ENCODE results near the gene SLC39A9. TPM values are rescaled to one million over a fixed set of nuclear protein-coding genes. Genes with fewer than 3 reads are reported as not detected.

The SLC39A9 gene
- polyA plus RNA-seq, 2 of the 4 experiments (the other 2 are of a cell fraction), result 41.7 to 116 TPM

DNA sequence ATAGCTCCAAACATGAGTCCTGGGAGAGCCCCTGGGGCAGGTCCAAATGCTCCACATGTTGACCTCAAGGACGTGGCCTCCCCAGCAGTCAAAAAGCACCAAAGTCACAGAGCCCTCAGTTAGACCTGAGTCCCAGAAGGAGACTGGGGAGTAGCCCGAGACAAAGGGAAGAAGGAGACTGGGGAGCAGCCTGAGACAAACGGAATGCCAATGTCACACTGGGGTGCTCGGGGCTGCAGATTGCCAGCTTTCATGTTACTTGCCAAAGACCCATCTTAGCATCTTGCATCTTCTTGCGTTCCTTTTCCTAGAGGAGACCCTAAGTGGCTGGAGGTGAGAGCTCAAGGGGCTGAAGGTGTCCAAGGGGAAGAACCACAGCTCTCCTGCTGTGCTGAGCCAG, 100.9 kb downstream of the SLC39A9 start (continued):
- TF ChIP-seq, protein P1, sequence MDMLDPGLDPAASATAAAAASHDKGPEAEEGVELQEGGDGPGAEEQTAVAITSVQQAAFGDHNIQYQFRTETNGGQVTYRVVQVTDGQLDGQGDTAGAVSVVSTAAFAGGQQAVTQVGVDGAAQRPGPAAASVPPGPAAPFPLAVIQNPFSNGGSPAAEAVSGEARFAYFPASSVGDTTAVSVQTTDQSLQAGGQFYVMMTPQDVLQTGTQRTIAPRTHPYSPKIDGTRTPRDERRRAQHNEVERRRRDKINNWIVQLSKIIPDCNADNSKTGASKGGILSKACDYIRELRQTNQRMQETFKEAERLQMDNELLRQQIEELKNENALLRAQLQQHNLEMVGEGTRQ (IDR thresholded peaks at IDR 0.05), result no peak
- TF ChIP-seq HOXA7 (CRISPR knock-in tag; IDR thresholded peaks at IDR 0.05), result no peak
- TF ChIP-seq, protein P2, sequence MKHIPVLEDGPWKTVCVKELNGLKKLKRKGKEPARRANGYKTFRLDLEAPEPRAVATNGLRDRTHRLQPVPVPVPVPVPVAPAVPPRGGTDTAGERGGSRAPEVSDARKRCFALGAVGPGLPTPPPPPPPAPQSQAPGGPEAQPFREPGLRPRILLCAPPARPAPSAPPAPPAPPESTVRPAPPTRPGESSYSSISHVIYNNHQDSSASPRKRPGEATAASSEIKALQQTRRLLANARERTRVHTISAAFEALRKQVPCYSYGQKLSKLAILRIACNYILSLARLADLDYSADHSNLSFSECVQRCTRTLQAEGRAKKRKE (CRISPR knock-in tag; IDR thresholded peaks at IDR 0.05; ENCODE audit: low read depth), result no peak

DNA sequence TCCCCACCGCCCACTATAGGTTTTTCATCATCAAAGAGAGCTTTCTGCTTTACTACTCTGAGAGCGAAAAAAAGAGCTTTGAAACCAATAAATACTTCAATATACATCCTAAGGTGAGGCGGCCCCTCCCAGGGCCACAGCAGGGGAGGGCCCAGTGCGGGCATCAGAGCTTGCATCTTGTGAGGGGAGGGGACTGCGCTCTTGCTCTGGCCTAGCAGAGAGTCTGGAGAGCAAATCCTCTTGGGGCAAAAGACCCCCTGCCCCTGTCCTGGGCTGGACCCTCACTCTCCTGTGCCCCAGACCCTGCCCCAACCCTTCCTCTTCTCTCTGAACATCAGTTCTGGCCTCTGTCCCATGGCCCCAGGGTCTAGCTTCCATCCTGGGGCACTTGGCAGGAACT, 101.6 kb downstream of the SLC39A9 start:
- ChIA-PET CTCF (interaction anchor here (0.8 to 1.9 kb wide), 6 partner anchors 13 to 257 kb away, joined by 3 to 6 read pairs (median 4); no protein-coding TSS in a partner anchor), POLR2A (no interaction called here)
- ATAC-seq, result no peak
- Histone ChIP-seq H3K4me3 (no peak overlapping the region), H3K4me2 (no peak overlapping the region), H3K4me1 (no peaks in the 10 kb centered on the region), H3K27ac (no peak overlapping the region), H3K9me3 (no peaks in the 10 kb centered on the region)
- WGBS (ENCODE audit: missing lambda C conversion rate), result 61% methylated on average over 3 of the region's 5 CpGs
- FAIRE-seq, result no peak
- no peak for TF ChIP-seq NFE2L2 (conservative IDR thresholded peaks at IDR 0.05; ENCODE audit: low read length)
- TF ChIP-seq HEYL (CRISPR knock-in tag; IDR thresholded peaks at IDR 0.05), result no peak
- TF ChIP-seq, protein P3, sequence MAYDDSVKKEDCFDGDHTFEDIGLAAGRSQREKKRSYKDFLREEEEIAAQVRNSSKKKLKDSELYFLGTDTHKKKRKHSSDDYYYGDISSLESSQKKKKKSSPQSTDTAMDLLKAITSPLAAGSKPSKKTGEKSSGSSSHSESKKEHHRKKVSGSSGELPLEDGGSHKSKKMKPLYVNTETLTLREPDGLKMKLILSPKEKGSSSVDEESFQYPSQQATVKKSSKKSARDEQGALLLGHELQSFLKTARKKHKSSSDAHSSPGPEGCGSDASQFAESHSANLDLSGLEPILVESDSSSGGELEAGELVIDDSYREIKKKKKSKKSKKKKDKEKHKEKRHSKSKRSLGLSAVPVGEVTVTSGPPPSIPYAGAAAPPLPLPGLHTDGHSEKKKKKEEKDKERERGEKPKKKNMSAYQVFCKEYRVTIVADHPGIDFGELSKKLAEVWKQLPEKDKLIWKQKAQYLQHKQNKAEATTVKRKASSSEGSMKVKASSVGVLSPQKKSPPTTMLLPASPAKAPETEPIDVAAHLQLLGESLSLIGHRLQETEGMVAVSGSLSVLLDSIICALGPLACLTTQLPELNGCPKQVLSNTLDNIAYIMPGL (CRISPR knock-in tag; IDR thresholded peaks at IDR 0.05; ENCODE audit: borderline replicate concordance), result no peak
- TF ChIP-seq GATA3 (IDR thresholded peaks at IDR 0.05; ENCODE audit: borderline replicate concordance), result no peak
- no peak for TF ChIP-seq CBX8 (IDR thresholded peaks at IDR 0.05)
- TF ChIP-seq EHF (CRISPR knock-in tag; IDR thresholded peaks at IDR 0.05), result no peak
- TF ChIP-seq, protein P4, sequence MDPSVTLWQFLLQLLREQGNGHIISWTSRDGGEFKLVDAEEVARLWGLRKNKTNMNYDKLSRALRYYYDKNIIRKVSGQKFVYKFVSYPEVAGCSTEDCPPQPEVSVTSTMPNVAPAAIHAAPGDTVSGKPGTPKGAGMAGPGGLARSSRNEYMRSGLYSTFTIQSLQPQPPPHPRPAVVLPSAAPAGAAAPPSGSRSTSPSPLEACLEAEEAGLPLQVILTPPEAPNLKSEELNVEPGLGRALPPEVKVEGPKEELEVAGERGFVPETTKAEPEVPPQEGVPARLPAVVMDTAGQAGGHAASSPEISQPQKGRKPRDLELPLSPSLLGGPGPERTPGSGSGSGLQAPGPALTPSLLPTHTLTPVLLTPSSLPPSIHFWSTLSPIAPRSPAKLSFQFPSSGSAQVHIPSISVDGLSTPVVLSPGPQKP (IDR thresholded peaks at IDR 0.05; ENCODE audit: low read depth, low read length), result no peak
- TF ChIP-seq PHF8 (IDR thresholded peaks at IDR 0.05; ENCODE audit: borderline replicate concordance, low read depth), result no peak
- TF ChIP-seq MAFK (IDR thresholded peaks at IDR 0.05; ENCODE audit: partially characterized antibody), result no peak
- TF ChIP-seq ZNF302 (CRISPR knock-in tag; IDR thresholded peaks at IDR 0.05), result no peak
- TF ChIP-seq RARB (CRISPR knock-in tag; IDR thresholded peaks at IDR 0.05), result no peak
- TF ChIP-seq, protein P2 (CRISPR knock-in tag; IDR thresholded peaks at IDR 0.05; ENCODE audit: low read depth), result no peak
- DNase-seq (ENCODE audit: low read depth in 1 of 2, low spot score in 1 of 2), result no peak

DNA sequence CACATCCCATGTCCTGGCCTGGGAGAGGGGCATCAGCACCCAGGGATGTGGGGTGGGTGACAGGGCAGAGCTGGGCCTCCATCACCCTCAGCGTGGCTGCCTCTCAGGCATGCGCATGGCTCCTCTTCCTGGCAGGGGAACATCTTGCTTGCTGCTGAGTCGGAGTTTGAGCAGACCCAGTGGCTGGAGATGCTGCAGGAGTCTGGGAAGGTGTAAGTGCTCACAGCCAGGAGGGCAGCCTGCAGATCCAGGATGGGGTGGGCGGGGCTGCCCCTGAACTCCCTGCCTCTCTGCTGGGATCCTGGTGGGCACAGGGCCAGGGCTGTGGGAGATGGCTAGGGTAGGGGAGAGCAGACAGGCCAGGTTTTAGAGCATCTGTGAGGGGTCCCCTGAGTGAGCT, 102.2 kb downstream of the SLC39A9 start:
- Histone ChIP-seq H3K9me3 (no peaks in the 10 kb centered on the region), H3K4me2 (no peak overlapping the region), H3K27ac (no peak overlapping the region), H3K4me3 (no peak overlapping the region), H3K4me1 (no peaks in the 10 kb centered on the region)
- TF ChIP-seq JUNB (IDR thresholded peaks at IDR 0.05), result no peak
- no peak for TF ChIP-seq CBX8 (IDR thresholded peaks at IDR 0.05)
- TF ChIP-seq HOXB13 (CRISPR knock-in tag; IDR thresholded peaks at IDR 0.05; ENCODE audit: low read depth), result no peak
- TF ChIP-seq MYC (IDR thresholded peaks at IDR 0.05; ENCODE audit: borderline replicate concordance, low read length), result no peak
- no peak for TF ChIP-seq MAFK (IDR thresholded peaks at IDR 0.05; ENCODE audit: partially characterized antibody)
- TF ChIP-seq EP300 (IDR thresholded peaks at IDR 0.05), result no peak
- no peak for TF ChIP-seq RNF2 (IDR thresholded peaks at IDR 0.05; ENCODE audit: borderline replicate concordance, low read depth)
- TF ChIP-seq, protein P1 (IDR thresholded peaks at IDR 0.05), result no peak
- TF ChIP-seq FOXS1 (CRISPR knock-in tag; IDR thresholded peaks at IDR 0.05), result no peak
- TF ChIP-seq TFCP2L1 (CRISPR knock-in tag; IDR thresholded peaks at IDR 0.05), result no peak
- TF ChIP-seq HDAC2 (IDR thresholded peaks at IDR 0.05), result no peak
- FAIRE-seq (no peak), ATAC-seq (no peak), DNase-seq (ENCODE audit: low read depth in 1 of 2, low spot score in 1 of 2) (no peak)
- CTCF ChIA-PET, result interaction anchor here (0.8 to 1.9 kb wide), 6 partner anchors 14 to 259 kb away, joined by 3 to 6 read pairs (median 4); no protein-coding TSS in a partner anchor
- 72% methylated on average over 4 of the region's 4 CpGs for WGBS (ENCODE audit: missing lambda C conversion rate)
- POLR2A ChIA-PET, result no interaction called here
